HCT116 (cell line): ENCODE measurements around the gene RAB11A. TPM values are rescaled to one million over a fixed set of nuclear protein-coding genes. Genes with fewer than 3 reads are reported as not detected.

ENCODE experiments used
- ATAC-seq: fragments of 200-7000 bp; cut with Tn5 transposase; 2 replicates; pipeline ENCODE4 v1.9.1; 2020; ENCODE audit warnings: mild to moderate bottlenecking, moderate library complexity
- BruUV-seq: library from RNA; stranded (reverse); fragments of 400-500 nt; replicated peaks from 2 replicates; lab custom pipeline; 2021; lab: Mats Ljungman, UMichigan
- CTCF ChIA-PET: fragments of 300-600 bp; sonication (Branson Sonifier 250); formaldehyde crosslinking; loops from one replicate; lab custom pipeline; 2021; ENCODE audit warnings: antibody characterized with exemption; lab: Charles Lee
- POLR2A ChIA-PET: fragments of 300-600, 350-600 bp; sonication (Branson Sonifier 250); formaldehyde crosslinking; loops from one replicate; lab custom pipeline; 2021; ENCODE audit warnings: antibody characterized with exemption; lab: Charles Lee
- RAD21 ChIA-PET, 2 experiments: fragments of 300-600 bp; sonication (Branson Sonifier 250); formaldehyde crosslinking; loops; one replicate each; lab custom pipeline; 2023; ENCODE audit warnings: low total read pairs in 2 of 2; ENCODE audit not compliant: uncharacterized antibody in 2 of 2, unreplicated experiment in 2 of 2, low non-redundant PET in 1 of 2; lab: Charles Lee
- DNase-seq: peaks from one replicate; pipeline ENCODE4 v3.0.0-alpha.2; 2010; ENCODE audit warnings: low read depth, low spot score
- H2AFZ ChIP-seq: fragments of 200-600 bp; shearing (Covaris generic), sonication (generic); 2 replicates; pipeline ENCODE4 v1.6.1; 2017; ENCODE audit warnings: low read depth, mixed run types, mixed read lengths, antibody characterized with exemption, low read length; ENCODE audit not compliant: poor library complexity, severe bottlenecking
- H3K27ac ChIP-seq: 2 replicates; pipeline ENCODE4 v1.5.1; 2012; ENCODE audit warnings: low read depth, low read length
- H3K27me3 ChIP-seq: fragments of 200-600 bp; sonication (generic); 2 replicates; pipeline ENCODE4 v1.6.1; 2016; ENCODE audit warnings: mixed run types, low read length, mixed read lengths; ENCODE audit not compliant: insufficient read depth
- H3K36me3 ChIP-seq, 2 experiments: fragments of 200-500 bp in 1 of 2; fragments of 200-600 bp in 1 of 2; sonication (Bioruptor generic) in 1 of 2; sonication (generic) in 1 of 2; 2 replicates each; pipeline versions ENCODE4 v1.5.1 to v1.6.1; 2014 to 2016; ENCODE audit warnings: low read length in 2 of 2, inconsistent platforms in 1 of 2, mixed read lengths in 1 of 2, mixed run types in 1 of 2; ENCODE audit not compliant: insufficient read depth in 2 of 2, control insufficient read depth in 1 of 2
- H3K4me1 ChIP-seq, 2 experiments: fragments of 200-600 bp in 1 of 2; sonication (generic) in 1 of 2; 2 replicates each; pipeline versions ENCODE4 v1.5.1 to v1.6.1; 2012 to 2017; ENCODE audit warnings: low read length in 2 of 2, inconsistent platforms in 1 of 2, mild to moderate bottlenecking in 1 of 2, mixed read lengths in 1 of 2, mixed run types in 1 of 2, moderate library complexity in 1 of 2; ENCODE audit not compliant: insufficient read depth in 2 of 2, control insufficient read depth in 1 of 2
- H3K4me2 ChIP-seq: fragments of 200-600 bp; sonication (generic); 2 replicates; pipeline ENCODE4 v1.6.1; 2017; ENCODE audit warnings: mixed run types, low read length, mixed read lengths
- H3K4me3 ChIP-seq, 2 experiments: fragments of 200-600 bp in 1 of 2; sonication (generic) in 1 of 2; replicated peaks in 1 of 2; 2 replicates each; pipeline ENCODE4 v1.5.1; 2011 to 2016; ENCODE audit warnings: low read length in 2 of 2, control low read depth in 1 of 2, low read depth in 1 of 2, mild to moderate bottlenecking in 1 of 2, mixed read lengths in 1 of 2, mixed run types in 1 of 2
- H3K79me2 ChIP-seq: fragments of 200-600 bp; sonication (generic); 2 replicates; pipeline ENCODE4 v1.6.1; 2017; ENCODE audit warnings: mild to moderate bottlenecking, mixed run types, low read length, moderate library complexity, mixed read lengths; ENCODE audit not compliant: insufficient read depth
- H3K9ac ChIP-seq: fragments of 200-600 bp; sonication (generic); 2 replicates; pipeline ENCODE4 v1.6.1; 2016; ENCODE audit warnings: low read length, mixed read lengths
- H3K9me2 ChIP-seq: fragments of 200-600 bp; sonication (generic), shearing (Covaris generic); 2 replicates; pipeline ENCODE4 v1.6.1; 2017; ENCODE audit warnings: mixed run types, mild to moderate bottlenecking, moderate library complexity; ENCODE audit not compliant: insufficient read depth
- H3K9me3 ChIP-seq, 2 experiments: fragments of 200-500 bp in 1 of 2; fragments of 200-600 bp in 1 of 2; sonication (Bioruptor generic) in 1 of 2; sonication (generic) in 1 of 2; 2 replicates each; pipeline ENCODE4 v1.6.1; 2014 to 2017; ENCODE audit warnings: low read length in 2 of 2, mixed read lengths in 2 of 2, inconsistent platforms in 1 of 2, low read depth in 1 of 2, mild to moderate bottlenecking in 1 of 2, mixed run types in 1 of 2, moderate library complexity in 1 of 2; ENCODE audit not compliant: control insufficient read depth in 1 of 2, insufficient read depth in 1 of 2
- H4K20me1 ChIP-seq: fragments of 200-600 bp; sonication (generic), shearing (Covaris generic); 2 replicates; pipeline ENCODE4 v1.6.1; 2017; ENCODE audit warnings: mixed run types, mild to moderate bottlenecking, moderate library complexity; ENCODE audit not compliant: insufficient read depth
- CBX3 ChIP-seq: IDR thresholded peaks from 2 replicates; pipeline ENCODE4 v1.6.1; 2012; ENCODE audit warnings: low read depth
- EGR1 ChIP-seq: IDR thresholded peaks from 2 replicates; pipeline ENCODE4 v1.6.1; 2012; ENCODE audit warnings: low read depth
- EZH2phosphoT487 ChIP-seq: fragments of 200-600 bp; IDR thresholded peaks from 2 replicates; pipeline ENCODE4 v1.6.1; 2018; ENCODE audit warnings: antibody characterized with exemption, borderline replicate concordance
- JUND ChIP-seq: IDR thresholded peaks from 2 replicates; pipeline ENCODE4 v1.6.1; 2012
- POLR2A ChIP-seq: IDR thresholded peaks from 2 replicates; pipeline ENCODE4 v1.7.0; 2011; ENCODE audit warnings: borderline replicate concordance; ENCODE audit not compliant: insufficient read depth, insufficient read length; ENCODE audit errors: extremely low read depth
- SP1 ChIP-seq: IDR thresholded peaks from 2 replicates; pipeline ENCODE4 v1.6.1; 2012; ENCODE audit warnings: low read depth
- SRF ChIP-seq: IDR thresholded peaks from 2 replicates; pipeline ENCODE4 v1.6.1; 2012; ENCODE audit warnings: low read depth
- ZFX ChIP-seq: fragments of 450-650 bp; IDR thresholded peaks from 2 replicates; pipeline ENCODE4 v1.6.1; 2017
- ZNF274 ChIP-seq: fragments of 200-500 bp; sonication (Bioruptor generic); IDR thresholded peaks from 2 replicates; pipeline ENCODE4 v1.6.1; 2014; ENCODE audit warnings: mild to moderate bottlenecking, low read depth, low read length, inconsistent platforms
- intact Hi-C: fragments of 100-400 bp; cut with micrococcal nuclease; formaldehyde crosslinking; loops from 2 replicates; pipeline ENCODE4 v1.10.0; 2022
- total RNA-seq: library from RNA; stranded (reverse); gene quantifications from one replicate; pipeline ENCODE4 v1.2.1, GENCODE V29; 2021; ENCODE audit not compliant: unreplicated experiment
- TF ChIP-seq, protein P1 (sequence below), 3 experiments: fragments of 200-600 bp in 1 of 3; sonication (generic) in 1 of 3; IDR thresholded peaks in 2 of 3; conservative IDR thresholded peaks in 1 of 3; 2 replicates each; pipeline ENCODE4 v1.5.1; 2012 to 2017; ENCODE audit warnings: low read depth in 2 of 3, low read length in 2 of 3, antibody characterized with exemption in 1 of 3, borderline replicate concordance in 1 of 3, control low read depth in 1 of 3, mild to moderate bottlenecking in 1 of 3, mixed read lengths in 1 of 3, mixed run types in 1 of 3, moderate library complexity in 1 of 3; ENCODE audit not compliant: insufficient read depth in 1 of 3

RAB11A gene
- total RNA-seq, 1 experiment from 2014 or later = 234 TPM

GRCh38 chr15:65916041-65916663, 46.9 kb downstream of the RAB11A start:
- ChIA-PET RAD21 (no interaction called here), CTCF (interaction anchor here (0.6 kb wide), 1 partner anchor 279 kb away, joined by 3 read pairs; no protein-coding TSS in a partner anchor), POLR2A (no interaction called here)
- intact Hi-C loops = loop anchor here (1.0 to 5.0 kb wide), 2 partner anchors 275 to 371 kb away; no protein-coding TSS in a partner anchor
- Histone ChIP-seq H3K27me3 (no peaks in the 10 kb centered on the region), H4K20me1 (no peaks in the 10 kb centered on the region), H3K4me2 (no peak overlapping the region), H3K36me3 (no peaks in the 10 kb centered on the region), H3K4me1 (no peaks in the 10 kb centered on the region), H3K4me3 (no peak overlapping the region), H3K79me2 (no peaks in the 10 kb centered on the region), H3K27ac (no peak overlapping the region), H3K9me2 (no peaks in the 10 kb centered on the region), H2AFZ (no peak overlapping the region), H3K9ac (no peak overlapping the region), H3K9me3 (no peaks in the 10 kb centered on the region)
- no peak for TF ChIP-seq ZFX
- TF ChIP-seq POLR2A = no peak
- TF ChIP-seq CBX3 = no peak
- TF ChIP-seq, protein P1, sequence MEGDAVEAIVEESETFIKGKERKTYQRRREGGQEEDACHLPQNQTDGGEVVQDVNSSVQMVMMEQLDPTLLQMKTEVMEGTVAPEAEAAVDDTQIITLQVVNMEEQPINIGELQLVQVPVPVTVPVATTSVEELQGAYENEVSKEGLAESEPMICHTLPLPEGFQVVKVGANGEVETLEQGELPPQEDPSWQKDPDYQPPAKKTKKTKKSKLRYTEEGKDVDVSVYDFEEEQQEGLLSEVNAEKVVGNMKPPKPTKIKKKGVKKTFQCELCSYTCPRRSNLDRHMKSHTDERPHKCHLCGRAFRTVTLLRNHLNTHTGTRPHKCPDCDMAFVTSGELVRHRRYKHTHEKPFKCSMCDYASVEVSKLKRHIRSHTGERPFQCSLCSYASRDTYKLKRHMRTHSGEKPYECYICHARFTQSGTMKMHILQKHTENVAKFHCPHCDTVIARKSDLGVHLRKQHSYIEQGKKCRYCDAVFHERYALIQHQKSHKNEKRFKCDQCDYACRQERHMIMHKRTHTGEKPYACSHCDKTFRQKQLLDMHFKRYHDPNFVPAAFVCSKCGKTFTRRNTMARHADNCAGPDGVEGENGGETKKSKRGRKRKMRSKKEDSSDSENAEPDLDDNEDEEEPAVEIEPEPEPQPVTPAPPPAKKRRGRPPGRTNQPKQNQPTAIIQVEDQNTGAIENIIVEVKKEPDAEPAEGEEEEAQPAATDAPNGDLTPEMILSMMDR (IDR thresholded peaks at IDR 0.05 in 2 of 3, conservative IDR thresholded peaks at IDR 0.05 in 1 of 3; ENCODE audit: borderline replicate concordance in 1 of 3, insufficient read depth in 1 of 3, low read depth in 2 of 3, low read length in 2 of 3) = no peak
- TF ChIP-seq ZNF274 = no peak
- TF ChIP-seq EGR1 = no peak
- TF ChIP-seq SRF = no peak
- no peak for TF ChIP-seq SP1
- TF ChIP-seq JUND = no peak
- no peak for TF ChIP-seq EZH2phosphoT487
- peak; percentile 19; the same call in 1 of the 2 replicates for ATAC-seq
- no TSS peak for BruUV-seq
- no peak for DNase-seq
